GM12875 (cell line): ENCODE measurements around the gene PTPRK.

Experiments used
- H3K4me3 ChIP-seq: one replicate; pipeline ENCODE4 v1.5.1; 2011; ENCODE audit warnings: low read depth, low read length, control low read depth
- TF ChIP-seq, protein P1 (sequence below): IDR thresholded peaks from 2 replicates; pipeline ENCODE4 v1.5.1; 2011; ENCODE audit warnings: low read depth, mild to moderate bottlenecking, control low read depth, inconsistent platforms, low read length, moderate library complexity, borderline replicate concordance; ENCODE audit not compliant: insufficient read depth

The PTPRK gene

DNA sequence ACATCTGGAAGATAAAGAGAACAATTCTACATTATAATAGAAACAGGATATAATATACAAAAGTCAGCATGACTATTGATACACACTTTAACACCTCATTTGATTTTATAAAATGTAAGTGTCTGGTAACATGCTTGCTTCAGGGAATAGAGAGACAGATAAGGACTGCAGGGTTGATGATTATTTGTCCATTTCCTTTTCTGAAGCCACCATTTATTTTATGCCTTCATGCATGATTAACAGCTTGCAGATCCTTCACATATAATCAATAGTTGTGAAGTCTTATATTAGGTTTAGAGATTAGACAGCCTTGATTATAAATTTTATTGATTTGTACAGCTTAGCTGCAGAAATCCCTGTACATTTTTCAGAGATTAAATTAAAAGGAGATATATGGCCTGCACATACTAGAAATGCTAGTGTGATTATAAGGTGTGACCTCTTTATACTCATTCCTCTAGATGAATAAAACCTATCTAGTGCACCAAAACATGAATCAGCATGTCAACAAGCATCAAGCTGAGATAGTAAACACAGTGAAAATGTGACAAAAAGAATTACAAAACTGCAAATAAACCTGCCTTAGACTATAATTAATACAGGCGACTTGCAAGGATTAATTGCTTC, 420.7 kb downstream of the PTPRK start:
- TF ChIP-seq, protein P1, sequence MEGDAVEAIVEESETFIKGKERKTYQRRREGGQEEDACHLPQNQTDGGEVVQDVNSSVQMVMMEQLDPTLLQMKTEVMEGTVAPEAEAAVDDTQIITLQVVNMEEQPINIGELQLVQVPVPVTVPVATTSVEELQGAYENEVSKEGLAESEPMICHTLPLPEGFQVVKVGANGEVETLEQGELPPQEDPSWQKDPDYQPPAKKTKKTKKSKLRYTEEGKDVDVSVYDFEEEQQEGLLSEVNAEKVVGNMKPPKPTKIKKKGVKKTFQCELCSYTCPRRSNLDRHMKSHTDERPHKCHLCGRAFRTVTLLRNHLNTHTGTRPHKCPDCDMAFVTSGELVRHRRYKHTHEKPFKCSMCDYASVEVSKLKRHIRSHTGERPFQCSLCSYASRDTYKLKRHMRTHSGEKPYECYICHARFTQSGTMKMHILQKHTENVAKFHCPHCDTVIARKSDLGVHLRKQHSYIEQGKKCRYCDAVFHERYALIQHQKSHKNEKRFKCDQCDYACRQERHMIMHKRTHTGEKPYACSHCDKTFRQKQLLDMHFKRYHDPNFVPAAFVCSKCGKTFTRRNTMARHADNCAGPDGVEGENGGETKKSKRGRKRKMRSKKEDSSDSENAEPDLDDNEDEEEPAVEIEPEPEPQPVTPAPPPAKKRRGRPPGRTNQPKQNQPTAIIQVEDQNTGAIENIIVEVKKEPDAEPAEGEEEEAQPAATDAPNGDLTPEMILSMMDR, result no peak
- no peak overlapping the region for H3K4me3 ChIP-seq

DNA sequence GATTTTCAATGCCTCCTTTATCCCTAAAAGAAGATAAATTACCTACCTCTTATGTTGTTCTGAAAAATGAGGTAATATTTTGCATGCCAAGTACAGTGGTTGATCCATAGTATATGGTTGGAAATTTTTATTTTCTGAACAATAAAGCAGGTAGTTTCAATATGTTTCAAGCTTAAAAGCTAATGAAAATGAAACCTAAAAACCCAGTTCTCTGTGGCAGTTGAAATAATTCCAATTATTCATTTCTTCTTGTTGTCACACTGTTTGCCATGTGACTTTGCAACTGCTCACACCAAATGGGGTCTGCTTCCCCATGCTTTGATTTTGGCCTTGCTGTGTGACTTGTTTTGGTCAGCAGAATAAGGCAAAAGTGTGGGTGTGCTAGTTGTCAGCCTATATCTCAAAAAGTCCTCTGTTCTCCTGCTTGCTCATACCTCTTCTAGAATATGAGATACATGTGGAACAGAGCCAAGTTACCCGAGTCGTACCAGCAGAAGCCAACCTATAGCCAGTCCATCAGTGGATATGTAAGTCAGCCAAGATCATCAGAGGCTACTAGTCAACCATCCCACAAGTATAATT, 422.3 kb downstream of the PTPRK start:
- TF ChIP-seq, protein P1, result no peak
- no peak overlapping the region for H3K4me3 ChIP-seq

DNA sequence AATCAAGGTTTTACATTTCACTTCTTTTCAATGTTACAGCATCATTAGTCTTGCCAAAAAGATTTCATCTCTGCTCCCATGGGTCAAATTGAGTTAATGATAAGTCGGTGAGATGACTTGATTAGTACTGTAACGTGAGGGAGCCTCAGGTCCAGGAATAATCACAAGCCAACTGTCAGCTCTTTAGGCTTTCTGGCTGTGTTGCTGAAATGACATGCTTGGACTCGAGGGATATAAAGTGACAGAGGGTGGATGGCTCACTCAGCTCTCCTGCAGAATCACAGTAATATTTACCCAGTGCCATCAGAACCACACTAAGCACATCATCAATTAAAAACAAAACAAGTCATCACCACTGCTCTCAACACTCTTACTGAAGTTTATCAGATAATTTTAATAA, 423.4 kb downstream of the PTPRK start:
- no peak overlapping the region for H3K4me3 ChIP-seq
- TF ChIP-seq, protein P1, result no peak

DNA sequence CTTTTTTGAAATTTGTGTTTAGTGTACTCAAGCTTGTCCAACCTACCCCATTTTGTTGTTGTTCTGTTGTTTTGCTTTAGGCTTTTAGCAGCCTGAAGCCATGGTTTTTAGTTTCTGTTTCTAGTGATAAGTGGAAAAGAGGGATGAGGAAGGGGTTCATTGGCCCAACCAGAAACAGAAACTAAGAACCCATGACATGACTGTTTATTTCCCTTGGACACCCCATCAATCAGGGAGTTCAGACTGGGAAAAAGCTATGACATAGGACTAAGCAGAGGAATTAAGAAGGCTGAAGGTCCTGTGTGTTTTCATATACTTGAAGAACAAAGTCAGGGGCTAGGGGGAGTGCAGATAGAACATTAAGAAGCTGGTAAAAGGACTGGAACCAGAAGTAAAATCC, 425.0 kb downstream of the PTPRK start:
- no peak overlapping the region for H3K4me3 ChIP-seq
- TF ChIP-seq, protein P1, result no peak

DNA sequence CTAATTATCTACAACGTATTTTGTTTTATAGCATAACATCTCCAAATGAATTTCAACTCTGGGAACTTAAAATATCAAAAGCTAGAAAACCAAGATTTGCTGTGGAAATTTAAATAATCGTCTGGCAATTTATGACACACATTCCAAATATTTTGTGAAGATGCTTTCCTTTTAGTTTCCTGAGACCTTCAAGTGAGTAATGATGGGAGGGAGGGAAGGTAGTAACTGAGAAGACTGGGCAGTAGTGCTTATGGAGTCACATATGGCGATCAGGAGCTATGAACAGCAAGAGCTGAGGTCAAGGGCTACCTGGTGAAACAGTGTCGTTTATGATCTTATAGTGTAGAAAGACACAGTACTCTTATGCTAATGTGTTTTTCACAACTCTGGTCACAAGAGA, 441.4 kb downstream of the PTPRK start:
- TF ChIP-seq, protein P1, result no peak
- H3K4me3 ChIP-seq, result no peak overlapping the region

DNA sequence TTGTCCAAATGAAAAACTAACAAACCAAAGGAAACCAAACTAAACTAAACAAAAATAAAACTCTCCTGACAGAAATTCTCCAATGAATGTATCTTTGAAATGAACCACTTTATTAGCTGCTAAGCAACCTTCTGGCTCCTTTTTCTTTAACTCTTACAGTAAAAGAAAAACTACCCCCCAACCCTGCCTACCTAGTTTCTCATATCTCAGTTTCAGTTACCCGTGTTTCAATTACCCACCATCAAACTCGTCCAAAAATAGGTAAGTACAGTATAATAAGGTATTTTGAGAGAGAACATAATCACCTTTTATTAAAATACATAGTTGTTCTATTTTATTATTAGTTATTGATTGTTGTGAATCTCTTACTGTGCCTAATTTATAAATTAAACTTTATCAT, 442.1 kb downstream of the PTPRK start:
- H3K4me3 ChIP-seq, result no peak overlapping the region
- TF ChIP-seq, protein P1, result no peak

DNA sequence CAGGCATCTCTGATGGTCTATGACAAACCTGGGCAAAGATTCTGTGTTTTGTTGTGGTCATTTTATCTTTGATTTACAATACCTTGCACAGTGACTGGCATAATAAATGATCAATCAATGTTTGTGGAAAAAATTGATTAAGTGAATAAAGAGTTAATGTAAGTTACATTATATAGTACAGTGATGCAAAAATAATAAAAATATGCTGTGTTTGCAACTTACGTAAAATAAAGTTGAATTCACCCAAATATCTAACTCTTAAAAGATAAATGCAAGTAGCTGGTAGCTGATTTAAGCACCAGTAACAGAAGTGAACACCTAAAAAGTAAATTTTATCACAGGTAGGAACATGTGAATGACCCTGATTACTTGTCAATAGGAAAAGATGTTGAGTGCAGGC, 443.6 kb downstream of the PTPRK start:
- no peak overlapping the region for H3K4me3 ChIP-seq
- TF ChIP-seq, protein P1, result no peak
